Activated CD4-positive, alpha-beta memory T cell treated with anti-CD3 and anti-CD28 coated beads for 36 hours (primary cell): Measurements from ENCODE around the gene KIAA0753. TPM values are rescaled to one million over a fixed set of nuclear protein-coding genes. Genes with fewer than 3 reads are reported as not detected.

Experiments used
- CTCF ChIA-PET: fragments of 350-600 bp; sonication (Branson Sonifier 250); formaldehyde crosslinking; loops from one replicate; lab custom pipeline; 2021; ENCODE audit warnings: antibody characterized with exemption, inconsistent platforms; lab: Charles Lee
- POLR2A ChIA-PET: fragments of 350-600 bp; sonication (Branson Sonifier 250); formaldehyde crosslinking; loops from one replicate; lab custom pipeline; 2021; ENCODE audit warnings: antibody characterized with exemption; lab: Charles Lee
- DNase-seq: peaks from one replicate; pipeline ENCODE4 v3.0.0-alpha.2; 2020
- H3K27ac Mint-ChIP-seq: one replicate; pipeline ENCODE4 v1.8.0; 2021; ENCODE audit warnings: mixed read lengths
- H3K27me3 Mint-ChIP-seq: one replicate; pipeline ENCODE4 v1.8.0; 2021; ENCODE audit warnings: mixed read lengths
- H3K36me3 Mint-ChIP-seq: one replicate; pipeline ENCODE4 v1.8.0; 2021; ENCODE audit warnings: mixed read lengths
- H3K4me1 Mint-ChIP-seq: one replicate; pipeline ENCODE4 v1.8.0; 2021; ENCODE audit warnings: low read depth, mixed read lengths
- H3K4me3 Mint-ChIP-seq: one replicate; pipeline ENCODE4 v1.8.0; 2021; ENCODE audit warnings: mild to moderate bottlenecking, mixed read lengths
- H3K9me3 Mint-ChIP-seq: one replicate; pipeline ENCODE4 v1.8.0; 2021; ENCODE audit warnings: mixed read lengths
- intact Hi-C: fragments of 100-400 bp; cut with micrococcal nuclease; formaldehyde crosslinking; loops from one replicate; pipeline ENCODE4 v1.15.1; 2023
- total RNA-seq, 2 experiments: library from RNA; stranded (reverse); gene quantifications; one replicate each; pipeline ENCODE4 v1.2.3, GENCODE V29; 2021

The KIAA0753 gene
- total RNA-seq, 2 experiments from 2014 or later, result 14.2 to 14.7 TPM

DNA sequence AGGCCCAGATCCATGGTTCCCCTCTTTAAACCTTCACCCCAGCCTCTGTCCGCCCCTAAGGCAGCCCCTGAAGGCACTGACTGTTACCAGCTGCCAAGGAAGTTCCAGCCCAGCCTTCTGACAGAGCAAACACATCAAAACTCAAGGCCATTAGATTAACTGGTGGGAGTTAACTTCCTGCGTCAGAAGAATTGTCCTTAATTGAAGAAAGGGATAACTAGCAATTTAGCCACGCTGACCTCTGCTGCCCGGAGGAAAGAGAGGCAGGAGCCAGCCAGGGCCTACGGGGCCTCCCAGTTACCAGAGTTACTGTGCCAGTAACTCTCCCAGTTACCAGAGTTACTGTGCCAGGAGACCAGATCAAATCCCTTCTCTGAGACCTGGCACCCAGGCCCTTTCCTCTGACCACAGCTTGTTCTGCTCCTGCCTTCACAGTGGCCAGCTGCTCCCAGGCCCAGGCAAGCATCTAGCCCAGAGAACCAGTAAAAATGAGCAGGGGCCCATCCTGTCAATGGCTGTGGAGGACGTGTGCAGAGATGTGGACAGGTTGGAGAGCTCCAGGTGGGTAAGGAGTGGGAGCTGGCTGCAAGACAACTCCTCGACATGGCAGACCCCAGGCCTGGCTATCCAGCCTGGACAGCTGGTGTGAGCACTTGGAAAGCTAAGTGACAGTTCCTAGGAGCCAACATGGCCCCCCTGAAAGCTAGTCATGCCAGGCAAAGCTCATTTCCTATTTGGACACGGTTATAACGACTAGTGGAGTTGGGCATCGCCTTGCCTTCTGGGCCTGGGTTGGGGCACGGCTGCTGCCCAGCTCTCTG is 81.4 kb downstream of the KIAA0753 start:
- ChIA-PET CTCF (no interaction called here), POLR2A (no interaction called here)
- H3K9me3 Mint-ChIP-seq, result no peaks in the 10 kb centered on the region
- H3K4me1 Mint-ChIP-seq, result peaks cover 8% of the 10 kb centered on the region
- H3K27me3 Mint-ChIP-seq, result peaks cover 47% of the 10 kb centered on the region
- no peaks in the 10 kb centered on the region for H3K36me3 Mint-ChIP-seq
- intact Hi-C loops, result no loop called here
- DNase-seq, result no peak
- no peak overlapping the region for H3K4me3 Mint-ChIP-seq
- H3K27ac Mint-ChIP-seq, result no peak overlapping the region

GRCh38 chr17:6558276-6558675 is 82.2 kb downstream of the KIAA0753 start:
- Mint-ChIP-seq H3K9me3 (no peaks in the 10 kb centered on the region), H3K27ac (no peak overlapping the region), H3K4me3 (no peak overlapping the region), H3K36me3 (no peaks in the 10 kb centered on the region), H3K27me3 (peaks cover 50% of the 10 kb centered on the region), H3K4me1 (peaks cover 8% of the 10 kb centered on the region)
- ChIA-PET CTCF (no interaction called here), POLR2A (interaction anchor here (0.5 kb wide), 1 partner anchor 40 kb away, joined by 3 read pairs; no protein-coding TSS in a partner anchor)
- DNase-seq, result no peak
- intact Hi-C loops, result no loop called here

DNA sequence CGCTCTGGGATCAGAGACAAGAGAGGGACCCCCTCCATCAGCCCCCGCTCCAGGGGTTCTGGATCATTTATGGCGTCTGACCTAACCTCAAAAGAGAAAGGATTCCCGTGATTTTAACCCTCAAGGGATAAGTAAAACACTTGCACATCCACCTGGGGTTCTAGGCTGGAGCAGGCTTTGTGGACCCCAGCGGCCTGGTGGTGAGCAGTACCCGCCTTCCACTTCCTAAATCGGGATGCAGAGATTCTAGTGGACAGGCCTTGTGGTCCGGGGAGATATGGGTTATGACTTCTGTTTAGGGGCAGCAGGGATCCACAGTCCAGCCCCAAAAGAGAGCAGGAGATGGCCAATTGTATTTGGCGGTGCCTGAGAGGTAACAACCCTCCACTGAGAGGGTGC is 83.5 kb downstream of the KIAA0753 start:
- Mint-ChIP-seq H3K9me3 (no peaks in the 10 kb centered on the region), H3K4me1 (peaks cover 8% of the 10 kb centered on the region), H3K36me3 (no peaks in the 10 kb centered on the region), H3K27me3 (peaks cover 43% of the 10 kb centered on the region), H3K4me3 (no peak overlapping the region), H3K27ac (no peak overlapping the region)
- ChIA-PET POLR2A (no interaction called here), CTCF (no interaction called here)
- intact Hi-C loops, result no loop called here
- no peak for DNase-seq

DNA sequence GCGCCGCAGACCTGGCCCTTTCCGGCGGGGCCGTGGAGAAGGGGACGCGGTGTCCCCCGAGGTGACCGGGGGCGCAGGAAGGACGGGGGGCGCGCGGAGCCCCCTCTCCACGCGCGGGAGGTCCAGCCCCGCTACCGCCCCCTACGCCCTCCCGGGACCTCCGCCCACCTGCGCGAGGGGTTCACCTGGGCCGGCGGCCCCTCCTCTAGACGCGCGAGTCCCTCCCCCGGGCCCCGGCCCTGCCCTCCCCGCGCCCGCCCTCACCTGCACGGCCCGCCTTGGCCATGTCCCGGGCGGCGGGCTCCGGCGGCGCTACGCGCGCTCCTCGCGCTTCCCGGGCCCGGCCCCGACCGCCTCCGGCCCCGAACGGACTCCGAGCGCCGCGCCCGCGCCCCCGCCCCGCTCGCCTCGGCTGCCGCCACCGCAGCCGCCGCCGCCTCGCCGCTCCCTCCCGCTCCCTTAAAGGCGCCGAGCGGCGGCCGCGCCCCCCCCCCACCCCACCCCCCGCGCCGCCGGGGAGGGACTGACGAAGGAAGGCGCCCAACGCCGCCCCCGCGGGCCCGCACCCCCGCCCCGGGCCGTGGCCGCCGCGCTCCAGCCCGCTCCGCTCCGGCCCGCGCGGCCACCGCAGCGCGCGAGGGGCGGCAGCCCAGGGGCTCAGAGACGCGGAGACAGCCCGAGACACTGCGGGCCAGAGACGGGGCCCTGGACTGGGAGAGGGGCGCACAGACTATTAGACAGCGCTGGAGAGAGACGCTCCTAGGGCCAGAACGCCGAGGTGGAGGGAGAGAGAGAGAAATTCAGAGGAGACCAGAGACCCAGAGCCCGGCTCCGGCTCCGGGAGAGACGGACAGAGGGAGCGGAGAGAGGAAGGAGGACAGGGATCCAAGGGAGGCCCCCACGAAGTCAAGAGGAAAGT is 84.1 kb downstream of the KIAA0753 start, which contains the start of gene PITPNM3:
Gene PITPNM3 (minus strand): TSS at position 435 of the 919 bp plus-strand sequence. CDS start 149 bp downstream, at position 286.
- Mint-ChIP-seq H3K27ac (no peak within 1 kb of the TSS), H3K4me3 (peak within 1 kb of the TSS; percentile 59), H3K27me3 (peaks cover 43% of the 10 kb centered on the region), H3K4me1 (peaks cover 8% of the 10 kb centered on the region), H3K36me3 (no peaks in the 10 kb centered on the region), H3K9me3 (no peaks in the 10 kb centered on the region)
- POLR2A ChIA-PET, result no interaction called here
- CTCF ChIA-PET, result no interaction called here
- no peak for DNase-seq
- intact Hi-C loops, result no loop called here

DNA sequence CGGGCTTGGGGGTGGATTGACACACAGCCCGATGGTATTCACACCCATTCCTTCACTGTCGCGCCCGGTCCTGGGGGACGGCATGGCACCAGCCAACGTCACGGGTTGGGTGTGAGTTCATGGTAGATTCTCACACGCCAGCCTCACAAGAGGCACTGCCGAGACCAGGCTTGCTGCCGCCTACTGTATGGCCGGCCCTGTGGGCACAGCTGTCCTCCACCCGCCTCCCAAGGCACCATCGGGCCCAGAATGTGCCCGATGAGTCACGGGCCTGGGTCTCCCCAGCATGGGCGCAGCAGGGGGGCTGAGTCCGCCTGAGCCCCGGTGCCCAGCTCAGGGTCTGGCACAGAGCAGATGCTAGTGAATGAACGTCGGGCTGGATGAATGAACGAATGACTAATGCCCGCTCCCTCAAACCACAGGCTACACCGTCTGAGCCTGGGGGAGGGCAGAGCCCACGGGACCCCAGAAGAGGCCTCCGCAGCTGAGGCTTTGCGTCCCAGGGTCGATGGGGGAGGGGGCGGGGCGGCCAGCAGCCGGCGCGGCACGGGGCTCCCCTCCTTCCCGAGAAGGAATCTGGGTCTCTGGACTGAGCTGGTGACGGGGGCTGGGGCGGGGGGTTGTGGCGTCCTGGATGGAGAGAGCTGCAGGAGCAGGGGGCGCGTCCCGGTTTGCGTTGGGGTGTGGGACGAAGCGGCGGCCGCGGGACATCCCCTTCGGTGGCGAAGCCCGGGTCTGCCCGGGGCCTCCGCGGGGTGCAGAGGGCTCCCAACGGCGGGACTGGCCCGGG is 85.0 kb downstream of the KIAA0753 start:
- no peak overlapping the region for H3K27ac Mint-ChIP-seq
- no peaks in the 10 kb centered on the region for H3K9me3 Mint-ChIP-seq
- H3K4me3 Mint-ChIP-seq, result peak overlapping the region; percentile 59
- DNase-seq, result peak; percentile 20
- no peaks in the 10 kb centered on the region for H3K36me3 Mint-ChIP-seq
- H3K4me1 Mint-ChIP-seq, result peaks cover 8% of the 10 kb centered on the region
- ChIA-PET CTCF (interaction anchor here (0.6 kb wide), 1 partner anchor 112 kb away, joined by 3 read pairs; no protein-coding TSS in a partner anchor), POLR2A (no interaction called here)
- intact Hi-C loops, result no loop called here
- H3K27me3 Mint-ChIP-seq, result peaks cover 43% of the 10 kb centered on the region

GRCh38 chr17:6554871-6555330 is 85.6 kb downstream of the KIAA0753 start:
- ChIA-PET CTCF (interaction anchor here (0.6 kb wide), 1 partner anchor 112 kb away, joined by 3 read pairs; no protein-coding TSS in a partner anchor), POLR2A (no interaction called here)
- intact Hi-C loops, result no loop called here
- H3K4me3 Mint-ChIP-seq, result no peak overlapping the region
- H3K9me3 Mint-ChIP-seq, result no peaks in the 10 kb centered on the region
- peaks cover 39% of the 10 kb centered on the region for H3K27me3 Mint-ChIP-seq
- peaks cover 8% of the 10 kb centered on the region for H3K4me1 Mint-ChIP-seq
- DNase-seq, result no peak
- H3K36me3 Mint-ChIP-seq, result no peaks in the 10 kb centered on the region
- no peak overlapping the region for H3K27ac Mint-ChIP-seq

- CTCF ChIA-PET, result no interaction called here
- DNase-seq, result no peak
- Mint-ChIP-seq H3K9me3 (no peaks in the 10 kb centered on the region), H3K27ac (no peak overlapping the region), H3K4me3 (no peak overlapping the region), H3K27me3 (peaks cover 39% of the 10 kb centered on the region), H3K4me1 (peaks cover 8% of the 10 kb centered on the region), H3K36me3 (no peaks in the 10 kb centered on the region)
- POLR2A ChIA-PET, result no interaction called here
- intact Hi-C loops, result no loop called here
Observed at GRCh38 chr17:6554342-6554741, 86.2 kb downstream of the KIAA0753 start.

- no peak for DNase-seq
- intact Hi-C loops, result no loop called here
- H3K4me1 Mint-ChIP-seq, result peaks cover 17% of the 10 kb centered on the region
- CTCF ChIA-PET, result no interaction called here
- no peaks in the 10 kb centered on the region for H3K36me3 Mint-ChIP-seq
- peaks cover 28% of the 10 kb centered on the region for H3K27me3 Mint-ChIP-seq
- no peaks in the 10 kb centered on the region for H3K9me3 Mint-ChIP-seq
- no peak overlapping the region for H3K4me3 Mint-ChIP-seq
- H3K27ac Mint-ChIP-seq, result no peak overlapping the region
- POLR2A ChIA-PET, result no interaction called here
Observed at GRCh38 chr17:6551869-6552531, 88.5 kb downstream of the KIAA0753 start.

DNA sequence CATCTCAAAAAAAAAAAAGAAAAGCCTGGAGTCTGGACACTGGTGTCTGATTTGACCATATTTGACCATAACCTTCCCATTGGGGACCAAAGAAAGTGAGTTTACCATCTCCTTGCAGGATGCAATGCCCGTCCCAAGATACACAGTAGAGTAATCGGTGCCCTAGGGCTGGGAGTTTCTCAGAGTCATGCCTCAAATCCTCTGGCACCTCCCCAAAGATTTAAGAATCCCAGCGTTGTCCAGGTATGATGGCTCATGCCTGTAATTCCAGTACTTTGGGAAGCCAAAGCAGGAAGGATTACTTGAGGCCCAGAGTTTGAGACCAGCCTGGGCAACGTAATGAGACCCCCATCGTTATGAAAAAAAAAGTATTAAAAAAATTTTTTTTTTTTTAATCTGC is 89.2 kb downstream of the KIAA0753 start:
- ChIA-PET POLR2A (no interaction called here), CTCF (no interaction called here)
- intact Hi-C loops, result no loop called here
- Mint-ChIP-seq H3K4me1 (peaks cover 17% of the 10 kb centered on the region), H3K36me3 (no peaks in the 10 kb centered on the region), H3K27me3 (peaks cover 24% of the 10 kb centered on the region), H3K4me3 (no peak overlapping the region), H3K27ac (no peak overlapping the region), H3K9me3 (no peaks in the 10 kb centered on the region)
- no peak for DNase-seq

DNA sequence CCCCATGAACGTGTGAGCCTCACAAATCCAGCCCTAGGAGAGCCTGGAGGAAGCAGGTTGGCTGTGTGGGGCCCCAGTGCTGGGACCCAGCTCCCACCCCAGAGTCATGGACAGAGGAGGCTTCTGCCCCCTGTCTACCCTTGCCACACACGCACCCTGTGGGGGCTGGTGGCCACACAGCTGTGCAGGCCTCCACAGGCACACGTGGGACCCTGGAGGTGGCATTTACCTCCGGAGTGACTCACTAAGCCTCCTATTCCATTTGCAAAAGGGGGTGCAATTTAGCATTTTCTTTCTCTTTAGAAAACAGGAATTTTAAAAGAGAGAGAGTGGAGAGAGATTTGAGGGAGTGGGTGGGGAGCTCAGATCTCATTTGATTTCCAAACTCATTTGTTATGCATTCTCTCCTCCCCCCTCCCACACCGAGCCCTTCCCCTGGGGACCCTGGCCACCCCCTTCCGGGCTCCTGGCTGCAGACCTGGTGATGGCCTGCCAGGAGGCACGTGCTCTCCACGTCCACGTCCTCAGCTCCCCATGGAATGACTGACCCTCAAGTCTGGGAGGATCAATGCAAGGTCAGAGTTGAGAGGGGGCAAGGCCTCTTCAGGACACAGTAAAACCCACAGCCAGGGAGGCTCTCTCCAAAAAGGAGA is 91.0 kb downstream of the KIAA0753 start:
- POLR2A ChIA-PET, result no interaction called here
- intact Hi-C loops, result no loop called here
- CTCF ChIA-PET, result interaction anchor here (1.4 kb wide), 1 partner anchor 78 kb away, joined by 4 read pairs; no protein-coding TSS in a partner anchor

More for the DNA sequence above, 91.0 kb downstream of the KIAA0753 start:
- no peak for DNase-seq
- Mint-ChIP-seq H3K36me3 (no peaks in the 10 kb centered on the region), H3K27ac (no peak overlapping the region), H3K27me3 (peaks cover 13% of the 10 kb centered on the region), H3K9me3 (no peaks in the 10 kb centered on the region), H3K4me3 (no peak overlapping the region), H3K4me1 (peaks cover 8% of the 10 kb centered on the region)
